Panc1 (cell line): ENCODE measurements around the gene SMURF2.

Source experiments
- POLR2AphosphoS5 ChIP-seq: IDR thresholded peaks from 2 replicates; pipeline ENCODE4 v1.6.1; 2012; ENCODE audit warnings: mild to moderate bottlenecking, low read depth, low read length, moderate library complexity
- SIN3A ChIP-seq: IDR thresholded peaks from 2 replicates; pipeline ENCODE4 v1.6.1; 2012; ENCODE audit warnings: low read depth, mild to moderate bottlenecking, low read length, moderate library complexity, borderline replicate concordance; ENCODE audit not compliant: insufficient read depth
- TF ChIP-seq, protein P1 (sequence below): fragments of 450-650 bp; IDR thresholded peaks from 2 replicates; pipeline ENCODE4 v1.5.1; 2017; ENCODE audit warnings: mild to moderate bottlenecking
- TF ChIP-seq, protein P2 (sequence below), 2 experiments: IDR thresholded peaks; 2 replicates each; pipeline ENCODE4 v1.6.1; 2011 to 2012; ENCODE audit warnings: low read depth in 2 of 2, control low read depth in 1 of 2, low read length in 1 of 2, mild to moderate bottlenecking in 1 of 2, moderate library complexity in 1 of 2; ENCODE audit not compliant: insufficient read depth in 1 of 2

DNA sequence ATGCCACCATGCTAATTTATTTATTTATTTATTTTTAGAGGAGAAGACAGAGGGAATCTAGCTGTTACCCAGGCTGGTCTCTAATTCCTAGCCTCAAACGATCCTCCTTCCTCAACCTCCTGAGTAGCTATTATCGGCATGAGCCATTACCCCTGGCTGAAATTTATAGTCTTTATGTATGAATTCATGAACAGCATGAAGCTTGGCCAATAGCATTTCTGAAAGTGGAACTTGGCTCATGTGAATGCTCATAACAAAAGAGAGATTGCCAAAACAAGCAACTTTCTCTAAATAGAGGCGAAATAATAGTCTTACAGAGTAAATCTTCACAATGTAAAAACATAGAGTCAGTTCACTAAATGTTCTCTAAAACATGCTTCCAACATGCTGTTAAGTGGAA lies 30.1 kb upstream of the SMURF2 start:
- TF ChIP-seq, protein P1, sequence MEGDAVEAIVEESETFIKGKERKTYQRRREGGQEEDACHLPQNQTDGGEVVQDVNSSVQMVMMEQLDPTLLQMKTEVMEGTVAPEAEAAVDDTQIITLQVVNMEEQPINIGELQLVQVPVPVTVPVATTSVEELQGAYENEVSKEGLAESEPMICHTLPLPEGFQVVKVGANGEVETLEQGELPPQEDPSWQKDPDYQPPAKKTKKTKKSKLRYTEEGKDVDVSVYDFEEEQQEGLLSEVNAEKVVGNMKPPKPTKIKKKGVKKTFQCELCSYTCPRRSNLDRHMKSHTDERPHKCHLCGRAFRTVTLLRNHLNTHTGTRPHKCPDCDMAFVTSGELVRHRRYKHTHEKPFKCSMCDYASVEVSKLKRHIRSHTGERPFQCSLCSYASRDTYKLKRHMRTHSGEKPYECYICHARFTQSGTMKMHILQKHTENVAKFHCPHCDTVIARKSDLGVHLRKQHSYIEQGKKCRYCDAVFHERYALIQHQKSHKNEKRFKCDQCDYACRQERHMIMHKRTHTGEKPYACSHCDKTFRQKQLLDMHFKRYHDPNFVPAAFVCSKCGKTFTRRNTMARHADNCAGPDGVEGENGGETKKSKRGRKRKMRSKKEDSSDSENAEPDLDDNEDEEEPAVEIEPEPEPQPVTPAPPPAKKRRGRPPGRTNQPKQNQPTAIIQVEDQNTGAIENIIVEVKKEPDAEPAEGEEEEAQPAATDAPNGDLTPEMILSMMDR: no peak
- TF ChIP-seq, protein P2, sequence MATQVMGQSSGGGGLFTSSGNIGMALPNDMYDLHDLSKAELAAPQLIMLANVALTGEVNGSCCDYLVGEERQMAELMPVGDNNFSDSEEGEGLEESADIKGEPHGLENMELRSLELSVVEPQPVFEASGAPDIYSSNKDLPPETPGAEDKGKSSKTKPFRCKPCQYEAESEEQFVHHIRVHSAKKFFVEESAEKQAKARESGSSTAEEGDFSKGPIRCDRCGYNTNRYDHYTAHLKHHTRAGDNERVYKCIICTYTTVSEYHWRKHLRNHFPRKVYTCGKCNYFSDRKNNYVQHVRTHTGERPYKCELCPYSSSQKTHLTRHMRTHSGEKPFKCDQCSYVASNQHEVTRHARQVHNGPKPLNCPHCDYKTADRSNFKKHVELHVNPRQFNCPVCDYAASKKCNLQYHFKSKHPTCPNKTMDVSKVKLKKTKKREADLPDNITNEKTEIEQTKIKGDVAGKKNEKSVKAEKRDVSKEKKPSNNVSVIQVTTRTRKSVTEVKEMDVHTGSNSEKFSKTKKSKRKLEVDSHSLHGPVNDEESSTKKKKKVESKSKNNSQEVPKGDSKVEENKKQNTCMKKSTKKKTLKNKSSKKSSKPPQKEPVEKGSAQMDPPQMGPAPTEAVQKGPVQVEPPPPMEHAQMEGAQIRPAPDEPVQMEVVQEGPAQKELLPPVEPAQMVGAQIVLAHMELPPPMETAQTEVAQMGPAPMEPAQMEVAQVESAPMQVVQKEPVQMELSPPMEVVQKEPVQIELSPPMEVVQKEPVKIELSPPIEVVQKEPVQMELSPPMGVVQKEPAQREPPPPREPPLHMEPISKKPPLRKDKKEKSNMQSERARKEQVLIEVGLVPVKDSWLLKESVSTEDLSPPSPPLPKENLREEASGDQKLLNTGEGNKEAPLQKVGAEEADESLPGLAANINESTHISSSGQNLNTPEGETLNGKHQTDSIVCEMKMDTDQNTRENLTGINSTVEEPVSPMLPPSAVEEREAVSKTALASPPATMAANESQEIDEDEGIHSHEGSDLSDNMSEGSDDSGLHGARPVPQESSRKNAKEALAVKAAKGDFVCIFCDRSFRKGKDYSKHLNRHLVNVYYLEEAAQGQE (IDR thresholded peaks at IDR 0.05; ENCODE audit: insufficient read depth in 1 of 2, low read depth in 2 of 2, low read length in 1 of 2): no peak
- TF ChIP-seq POLR2AphosphoS5 (no peak), SIN3A (no peak)
